ENCODE results near the gene KRTAP4-11.
"Not testable (repeated sequence)": the region's sequence is repeated elsewhere in the genome, so short reads cannot be mapped to it uniquely, and the experiment has no call there.

KRTAP4-11 gene

DNA sequence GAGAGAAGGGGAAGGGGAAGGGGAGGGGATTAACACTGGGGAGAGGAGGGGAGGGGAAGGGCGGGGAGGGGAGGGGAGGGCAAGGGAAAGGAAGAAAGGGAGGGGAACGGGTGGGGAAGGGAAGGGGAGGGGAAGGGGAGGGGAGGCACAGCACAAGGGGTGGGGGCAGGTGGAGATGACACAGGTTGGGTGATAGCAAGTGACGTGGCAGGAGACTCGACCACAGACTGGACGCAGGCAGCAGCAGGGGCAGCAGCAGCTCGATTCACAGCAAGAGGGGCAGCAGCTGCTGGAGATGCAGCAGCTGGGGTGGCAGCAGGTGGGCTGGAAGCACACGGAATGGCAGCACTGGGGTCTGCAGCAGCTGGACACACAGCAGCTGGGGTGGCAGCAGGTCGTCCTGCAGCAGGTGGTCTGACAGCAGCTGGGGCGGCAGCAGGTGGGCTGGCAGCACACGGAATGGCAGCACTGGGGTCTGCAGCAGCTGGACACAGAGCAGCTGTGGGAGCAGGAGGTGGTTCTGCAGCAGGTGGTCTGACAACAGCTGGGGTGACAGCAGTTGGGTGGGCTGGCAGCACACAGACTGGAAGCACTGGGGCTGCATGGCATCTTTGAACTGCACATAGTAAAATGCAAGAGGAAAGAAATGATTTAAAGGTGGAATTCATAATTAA is 16.4 kb downstream of the KRTAP4-11 start, which contains the start of gene KRTAP4-16:
Gene KRTAP4-16, minus strand, starts transcription at position 624 of the 674 bp plus-strand sequence. Its CDS starts 0 bp downstream, at position 624.
- Histone ChIP-seq H3K27ac (ENCODE audit: low read length) (no peak within 1 kb of the TSS), H3K27me3 (ENCODE audit: insufficient read depth, low read length) (no peaks in the 10 kb centered on the region), H3K4me1 (ENCODE audit: insufficient read depth, low read length) (peaks cover 7% of the 10 kb centered on the region; the same call in 1 of the 2 replicates), H3K9ac (ENCODE audit: low read depth, low read length) (no peak within 1 kb of the TSS), H3K36me3 (ENCODE audit: insufficient read depth, low read depth, low read length) (no peaks in the 10 kb centered on the region), H3K4me3 (ENCODE audit: low read length) (no peak within 1 kb of the TSS), H3K9me3 (ENCODE audit: insufficient read depth, low read depth, low read length) (no peaks in the 10 kb centered on the region)

DNA sequence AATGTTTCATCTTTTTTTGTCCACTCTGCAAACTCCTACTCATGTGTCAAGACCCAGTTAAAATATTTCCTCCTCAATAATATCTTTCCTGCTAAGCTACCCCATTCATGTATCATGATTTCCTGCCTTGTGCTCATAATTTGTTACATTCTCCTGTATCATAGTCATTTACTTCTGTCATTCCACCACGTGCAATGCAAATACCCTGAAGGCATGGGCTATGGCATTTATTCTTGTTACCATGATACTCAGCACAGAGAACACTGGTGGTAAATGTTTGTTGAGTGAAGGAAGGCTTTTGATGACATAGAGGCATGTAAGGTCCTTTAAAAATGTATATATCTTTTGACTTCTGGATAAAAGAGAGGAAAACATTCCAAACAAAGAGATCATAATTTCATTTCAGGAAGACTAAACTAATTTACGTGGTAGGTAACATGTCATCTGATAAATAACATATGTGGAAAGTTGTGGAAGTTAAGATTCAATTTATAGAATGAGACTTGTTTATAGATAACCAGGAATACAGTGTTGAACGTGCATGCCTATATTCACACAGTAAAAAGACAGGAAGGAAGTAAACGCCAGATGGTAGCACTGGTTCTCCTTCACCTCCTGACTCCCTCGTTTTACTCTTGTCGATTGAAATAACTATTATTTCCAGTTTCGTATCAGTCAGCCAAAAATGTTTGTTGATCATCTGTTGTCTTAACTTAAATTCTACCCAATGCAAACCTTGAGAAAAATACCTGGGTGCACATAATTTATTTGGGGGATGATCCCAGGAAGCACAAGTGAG is 18.3 kb downstream of the KRTAP4-11 start:
- H3K4me1 ChIP-seq (ENCODE audit: insufficient read depth, low read length); H3K27ac ChIP-seq (ENCODE audit: low read length); H3K27me3 ChIP-seq (ENCODE audit: insufficient read depth, low read length); H3K36me3 ChIP-seq (ENCODE audit: insufficient read depth, low read depth, low read length); H3K4me3 ChIP-seq (ENCODE audit: low read length); H3K9me3 ChIP-seq (ENCODE audit: insufficient read depth, low read depth, low read length); H3K9ac ChIP-seq (ENCODE audit: low read depth, low read length): not testable (repeated sequence)

DNA sequence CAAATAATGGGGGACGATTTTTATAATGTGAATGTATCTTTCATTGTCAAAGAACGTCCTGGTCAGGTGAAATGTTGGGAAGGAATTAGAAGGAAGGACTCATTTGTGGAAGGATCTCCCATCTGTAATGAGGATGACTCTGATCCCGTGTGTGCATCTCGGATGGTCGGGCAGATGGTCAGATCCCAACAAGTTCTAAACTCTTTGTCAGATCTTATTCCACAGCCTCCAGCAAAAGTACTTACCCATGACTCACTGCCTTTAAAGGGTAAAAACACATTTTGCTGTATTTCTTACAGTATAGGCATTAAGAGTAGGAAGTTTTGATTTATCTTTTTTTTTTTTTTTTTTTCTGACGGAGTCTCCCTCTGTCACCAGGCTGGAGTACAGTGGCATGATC is 19.7 kb downstream of the KRTAP4-11 start:
- no peak overlapping the region for H3K27ac ChIP-seq (ENCODE audit: low read length)
- peaks cover 3% of the 10 kb centered on the region; the same call in 1 of the 2 replicates for H3K9me3 ChIP-seq (ENCODE audit: insufficient read depth, low read depth, low read length)
- no peaks in the 10 kb centered on the region for H3K36me3 ChIP-seq (ENCODE audit: insufficient read depth, low read depth, low read length)
- no peak overlapping the region for H3K9ac ChIP-seq (ENCODE audit: low read depth, low read length)
- H3K4me1 ChIP-seq (ENCODE audit: insufficient read depth, low read length): no peaks in the 10 kb centered on the region; the same call in 1 of the 2 replicates
- no peak overlapping the region for H3K4me3 ChIP-seq (ENCODE audit: low read length)
- H3K27me3 ChIP-seq (ENCODE audit: insufficient read depth, low read length): no peaks in the 10 kb centered on the region

DNA sequence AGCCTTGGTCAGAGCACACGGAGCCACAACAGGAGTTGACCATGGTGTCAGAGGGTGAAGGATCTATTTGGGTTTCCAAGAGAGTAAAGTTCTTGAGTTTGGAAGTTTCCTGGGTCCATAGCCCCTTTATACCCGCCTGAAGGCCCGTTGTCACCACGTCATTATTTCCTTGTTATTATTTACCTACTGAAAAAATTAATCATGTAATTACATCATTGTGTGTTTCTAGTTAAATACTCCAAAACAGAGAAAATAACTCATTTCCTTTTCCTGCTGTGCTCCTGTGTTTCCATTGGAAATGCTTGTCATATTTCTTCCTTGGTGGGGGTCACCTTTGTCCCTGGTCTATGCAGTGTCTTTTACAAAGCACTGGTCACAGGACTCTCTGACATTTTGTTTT is 20.1 kb downstream of the KRTAP4-11 start, which contains the start of gene KRTAP4-8:
Gene KRTAP4-8, minus strand, starts transcription at position 101 of the 400 bp plus-strand sequence. Its CDS starts 58 bp downstream, at position 43.
- Histone ChIP-seq H3K9me3 (ENCODE audit: insufficient read depth, low read depth, low read length) (peaks cover 3% of the 10 kb centered on the region; the same call in 1 of the 2 replicates), H3K36me3 (ENCODE audit: insufficient read depth, low read depth, low read length) (no peaks in the 10 kb centered on the region), H3K27ac (ENCODE audit: low read length) (no peak within 1 kb of the TSS), H3K4me1 (ENCODE audit: insufficient read depth, low read length) (no peaks in the 10 kb centered on the region; the same call in 1 of the 2 replicates), H3K9ac (ENCODE audit: low read depth, low read length) (no peak within 1 kb of the TSS), H3K27me3 (ENCODE audit: insufficient read depth, low read length) (no peaks in the 10 kb centered on the region), H3K4me3 (ENCODE audit: low read length) (no peak within 1 kb of the TSS)

DNA sequence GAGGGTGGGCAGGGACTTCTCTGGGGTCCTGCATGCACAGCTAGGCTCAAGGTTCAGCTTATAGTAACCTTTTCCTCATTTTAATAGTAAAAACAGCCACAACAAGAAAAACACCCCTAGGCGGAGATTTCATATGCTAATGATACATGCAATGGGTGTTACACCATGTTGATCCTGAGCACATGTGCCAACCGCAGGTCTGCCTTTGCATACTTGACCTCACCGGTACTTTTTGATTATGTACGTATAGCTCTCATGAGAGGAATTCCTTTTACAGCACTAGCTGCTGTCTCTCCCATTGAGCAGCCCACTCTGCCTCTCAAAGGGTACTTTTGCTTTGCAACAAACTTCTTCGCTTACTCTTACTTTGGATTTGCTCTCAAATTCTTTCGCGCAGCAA is 22.1 kb downstream of the KRTAP4-11 start:
- Histone ChIP-seq H3K4me1 (ENCODE audit: insufficient read depth, low read length) (no peaks in the 10 kb centered on the region; the same call in 1 of the 2 replicates), H3K27me3 (ENCODE audit: insufficient read depth, low read length) (no peaks in the 10 kb centered on the region), H3K36me3 (ENCODE audit: insufficient read depth, low read depth, low read length) (no peaks in the 10 kb centered on the region), H3K9me3 (ENCODE audit: insufficient read depth, low read depth, low read length) (peaks cover 14% of the 10 kb centered on the region; the same call in 1 of the 2 replicates), H3K27ac (ENCODE audit: low read length) (no peak overlapping the region), H3K4me3 (ENCODE audit: low read length) (no peak overlapping the region), H3K9ac (ENCODE audit: low read depth, low read length) (no peak overlapping the region)

DNA sequence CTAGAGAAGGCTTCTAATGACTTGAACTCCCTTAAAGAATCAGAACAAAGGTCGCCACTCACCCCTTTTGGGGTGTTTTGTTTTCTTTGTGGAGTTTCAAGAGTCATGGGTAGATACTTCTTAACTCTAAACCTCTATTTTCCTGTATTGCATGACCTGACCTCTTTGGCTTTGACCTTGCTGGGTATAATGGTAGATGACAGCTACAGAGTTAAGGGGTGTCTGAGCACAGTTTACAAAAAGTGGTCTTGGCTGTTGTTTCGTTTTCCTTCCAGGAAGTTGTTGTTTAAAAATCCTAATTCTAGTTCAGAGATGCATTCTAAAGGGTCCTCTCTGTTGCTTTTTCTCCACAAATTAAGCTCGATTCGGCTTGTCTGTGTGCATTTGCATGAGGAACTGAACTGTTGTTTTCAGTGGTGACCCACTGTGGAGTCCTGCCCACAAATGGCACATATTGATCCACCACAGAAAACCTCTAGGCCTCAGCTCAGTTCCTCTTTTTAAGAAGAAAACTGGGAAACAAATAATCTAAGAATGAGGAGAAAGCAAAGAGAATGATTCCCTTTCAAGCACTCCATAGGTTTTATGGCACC is 29.3 kb downstream of the KRTAP4-11 start:
- not testable (repeated sequence) for H3K27me3 ChIP-seq (ENCODE audit: insufficient read depth, low read length); H3K9ac ChIP-seq (ENCODE audit: low read depth, low read length); H3K4me1 ChIP-seq (ENCODE audit: insufficient read depth, low read length); H3K4me3 ChIP-seq (ENCODE audit: low read length); H3K27ac ChIP-seq (ENCODE audit: low read length); H3K36me3 ChIP-seq (ENCODE audit: insufficient read depth, low read depth, low read length)
- peaks cover 14% of the 10 kb centered on the region; the same call in 1 of the 2 replicates for H3K9me3 ChIP-seq (ENCODE audit: insufficient read depth, low read depth, low read length)

DNA sequence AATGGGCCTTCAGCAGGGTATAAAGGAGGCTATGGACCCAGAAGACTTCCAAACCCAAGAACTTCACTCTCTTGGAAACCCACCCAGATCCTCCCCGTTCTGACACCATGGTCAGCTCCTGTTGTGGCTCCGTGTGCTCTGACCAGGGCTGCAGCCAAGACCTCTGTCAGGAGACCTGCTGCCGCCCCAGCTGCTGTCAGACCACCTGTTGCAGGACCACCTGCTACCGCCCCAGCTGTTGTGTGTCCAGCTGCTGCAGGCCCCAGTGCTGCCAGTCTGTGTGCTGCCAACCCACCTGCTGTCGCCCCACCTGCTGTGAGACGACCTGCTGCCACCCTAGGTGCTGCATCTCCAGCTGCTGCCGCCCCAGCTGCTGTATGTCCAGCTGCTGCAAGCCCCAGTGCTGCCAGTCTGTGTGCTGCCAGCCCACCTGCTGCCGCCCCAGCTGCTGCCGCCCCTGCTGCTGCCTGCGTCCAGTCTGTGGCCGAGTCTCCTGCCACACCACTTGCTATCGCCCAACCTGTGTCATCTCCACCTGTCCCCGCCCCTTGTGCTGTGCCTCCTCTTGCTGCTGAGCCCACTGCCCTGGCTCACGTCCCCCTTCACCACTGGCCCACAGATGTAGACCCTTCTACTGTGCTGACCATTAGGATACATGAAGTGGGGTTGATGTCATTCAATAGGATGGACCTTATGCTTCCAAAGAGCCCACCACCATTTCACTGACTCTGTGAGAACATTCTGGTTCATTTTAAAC is 33.9 kb downstream of the KRTAP4-11 start, which contains the start of gene KRTAP4-7:
Gene KRTAP4-7, plus strand, starts transcription at position 51 of the 757 bp plus-strand sequence. Its CDS starts 57 bp downstream, at position 108.
- H3K27ac ChIP-seq (ENCODE audit: low read length); H3K4me1 ChIP-seq (ENCODE audit: insufficient read depth, low read length); H3K9me3 ChIP-seq (ENCODE audit: insufficient read depth, low read depth, low read length); H3K9ac ChIP-seq (ENCODE audit: low read depth, low read length); H3K36me3 ChIP-seq (ENCODE audit: insufficient read depth, low read depth, low read length); H3K27me3 ChIP-seq (ENCODE audit: insufficient read depth, low read length); H3K4me3 ChIP-seq (ENCODE audit: low read length): not testable (repeated sequence)

DNA sequence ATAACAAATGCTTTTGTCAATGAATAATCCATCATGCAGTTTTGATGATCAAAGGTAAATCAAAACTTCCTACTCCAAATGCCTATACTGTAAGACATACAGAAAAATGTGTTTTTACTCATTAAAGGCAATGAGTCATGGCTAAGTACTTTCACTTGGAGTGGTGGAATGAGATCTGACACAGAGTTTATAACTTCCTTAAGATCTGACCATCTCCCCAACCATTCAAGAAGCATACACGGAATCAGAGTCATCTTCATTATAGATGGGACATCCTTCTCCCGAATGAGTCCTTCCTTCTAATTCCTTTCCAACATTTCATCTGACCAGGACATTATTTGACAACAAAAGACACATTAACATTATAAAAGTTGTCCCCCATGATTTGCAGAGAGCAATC is 34.7 kb downstream of the KRTAP4-11 start:
- not testable (repeated sequence) for H3K9ac ChIP-seq (ENCODE audit: low read depth, low read length); H3K27me3 ChIP-seq (ENCODE audit: insufficient read depth, low read length); H3K9me3 ChIP-seq (ENCODE audit: insufficient read depth, low read depth, low read length); H3K36me3 ChIP-seq (ENCODE audit: insufficient read depth, low read depth, low read length); H3K4me3 ChIP-seq (ENCODE audit: low read length); H3K4me1 ChIP-seq (ENCODE audit: insufficient read depth, low read length); H3K27ac ChIP-seq (ENCODE audit: low read length)

DNA sequence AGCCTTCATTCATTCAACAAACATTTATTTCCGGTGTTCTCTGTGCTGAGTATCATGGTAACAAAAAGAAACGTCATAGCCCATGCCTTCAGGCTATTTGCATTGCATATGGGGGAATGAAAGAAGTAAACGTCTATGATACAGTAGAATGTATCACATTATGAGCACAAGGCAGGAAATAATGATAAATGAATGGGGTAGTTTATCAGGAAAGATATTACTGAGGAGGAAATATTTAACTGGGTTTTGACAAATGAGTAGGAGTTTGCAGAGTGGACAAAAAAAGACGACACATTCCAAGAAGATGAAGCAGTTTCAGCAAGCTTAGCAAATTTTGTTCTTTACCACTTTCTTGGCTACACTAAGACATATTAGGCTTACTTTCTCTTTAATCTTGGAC is 35.5 kb downstream of the KRTAP4-11 start:
- no peaks in the 10 kb centered on the region; the same call in 1 of the 2 replicates for H3K4me1 ChIP-seq (ENCODE audit: insufficient read depth, low read length)
- no peaks in the 10 kb centered on the region for H3K36me3 ChIP-seq (ENCODE audit: insufficient read depth, low read depth, low read length)
- no peaks in the 10 kb centered on the region for H3K27me3 ChIP-seq (ENCODE audit: insufficient read depth, low read length)
- H3K9me3 ChIP-seq (ENCODE audit: insufficient read depth, low read depth, low read length): no peaks in the 10 kb centered on the region
- no peak overlapping the region for H3K27ac ChIP-seq (ENCODE audit: low read length)
- no peak overlapping the region for H3K9ac ChIP-seq (ENCODE audit: low read depth, low read length)
- H3K4me3 ChIP-seq (ENCODE audit: low read length): no peak overlapping the region

DNA sequence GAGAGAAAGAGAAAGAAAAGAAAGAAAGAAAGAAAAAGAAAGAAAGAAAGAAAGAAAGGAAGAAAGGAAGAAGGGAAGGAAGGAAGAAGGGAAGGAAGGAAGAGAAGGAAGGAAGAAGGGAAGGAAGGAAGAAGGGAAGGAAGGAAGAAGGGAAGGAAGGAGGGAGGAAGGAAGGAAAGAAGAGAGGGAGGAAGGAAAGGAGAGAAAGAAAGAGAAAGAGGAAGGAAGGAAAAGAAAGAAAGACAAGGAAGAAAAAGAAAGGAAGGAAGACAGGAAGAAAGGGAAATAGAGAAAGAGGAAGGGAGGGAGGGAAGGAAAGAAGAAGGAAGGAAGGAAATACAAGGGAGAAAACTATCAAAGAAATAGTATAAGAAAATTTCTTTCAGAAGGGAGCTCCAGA is 41.4 kb downstream of the KRTAP4-11 start:
- Histone ChIP-seq H3K27ac (ENCODE audit: low read length) (no peak overlapping the region), H3K27me3 (ENCODE audit: insufficient read depth, low read length) (no peaks in the 10 kb centered on the region), H3K9me3 (ENCODE audit: insufficient read depth, low read depth, low read length) (no peaks in the 10 kb centered on the region), H3K4me3 (ENCODE audit: low read length) (no peak overlapping the region), H3K36me3 (ENCODE audit: insufficient read depth, low read depth, low read length) (no peaks in the 10 kb centered on the region), H3K9ac (ENCODE audit: low read depth, low read length) (no peak overlapping the region), H3K4me1 (ENCODE audit: insufficient read depth, low read length) (no peaks in the 10 kb centered on the region)

DNA sequence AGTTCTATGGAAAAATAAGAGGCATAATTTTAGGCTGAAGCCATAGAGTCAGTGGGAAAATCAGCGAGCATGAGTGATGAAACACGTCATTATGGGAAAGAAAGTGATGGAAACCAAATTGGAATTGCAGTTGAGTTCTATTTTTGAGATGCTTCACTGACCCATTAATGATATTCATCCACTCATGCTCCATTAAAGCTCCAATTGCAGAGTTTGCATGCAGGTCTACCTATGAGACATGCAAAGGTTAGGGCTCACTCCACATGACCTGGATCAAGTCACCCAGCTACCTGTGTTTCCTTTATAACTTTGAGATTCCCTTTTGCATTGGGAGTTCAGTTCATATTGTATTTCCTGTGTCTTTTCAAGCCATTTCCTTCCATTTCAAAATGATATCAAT is 44.5 kb downstream of the KRTAP4-11 start:
- no peaks in the 10 kb centered on the region for H3K4me1 ChIP-seq (ENCODE audit: insufficient read depth, low read length)
- no peaks in the 10 kb centered on the region for H3K27me3 ChIP-seq (ENCODE audit: insufficient read depth, low read length)
- H3K9ac ChIP-seq (ENCODE audit: low read depth, low read length): no peak overlapping the region
- H3K36me3 ChIP-seq (ENCODE audit: insufficient read depth, low read depth, low read length): no peaks in the 10 kb centered on the region
- no peak overlapping the region for H3K4me3 ChIP-seq (ENCODE audit: low read length)
- no peaks in the 10 kb centered on the region for H3K9me3 ChIP-seq (ENCODE audit: insufficient read depth, low read depth, low read length)
- H3K27ac ChIP-seq (ENCODE audit: low read length): no peak overlapping the region
